Hindlimb muscle (tissue), 1 donor: ENCODE measurements around the gene KCNN3. TPM values are rescaled to one million over a fixed set of nuclear protein-coding genes. Genes with fewer than 3 reads are reported as not detected.

Experiments used
- DNase-seq: peaks from one replicate; pipeline ENCODE4 v3.0.0-alpha.2; 2013
- polyA plus RNA-seq: library from polyadenylated mRNA; unstranded; fragments of 120-200 nt; gene quantifications from one replicate; pipeline ENCODE4 v1.2.1, GENCODE V29; 2013; ENCODE audit not compliant: insufficient read length

Gene KCNN3
- polyA plus RNA-seq, 1 donor, result 11.8 TPM

DNA sequence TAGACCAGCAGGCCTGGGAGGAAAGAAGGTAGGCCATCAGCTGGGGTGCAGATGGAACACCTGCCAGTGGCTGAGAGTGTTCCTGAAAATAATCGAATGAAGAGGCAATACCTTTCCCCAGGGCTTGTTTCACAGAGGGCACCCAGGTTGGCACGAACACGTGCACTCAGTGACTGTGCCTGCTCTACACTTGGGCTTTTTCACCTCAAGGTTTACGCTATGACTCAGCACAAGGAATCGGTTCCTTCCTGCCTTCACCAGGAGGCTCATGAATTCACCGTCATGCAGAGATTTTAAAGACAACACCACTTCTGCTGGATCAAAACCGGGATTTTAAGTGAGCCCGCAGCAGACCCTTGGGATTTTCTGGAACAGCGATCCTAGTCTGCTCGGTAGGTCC, 143.6 kb downstream of the KCNN3 start:
- DNase-seq, result no peak

- DNase-seq, result no peak
These were observed 144.2 kb downstream of the KCNN3 start for GRCh38 chr1:154725865-154726264.

- no peak for DNase-seq
These were observed 149.5 kb downstream of the KCNN3 start for GRCh38 chr1:154720328-154721297.

DNA sequence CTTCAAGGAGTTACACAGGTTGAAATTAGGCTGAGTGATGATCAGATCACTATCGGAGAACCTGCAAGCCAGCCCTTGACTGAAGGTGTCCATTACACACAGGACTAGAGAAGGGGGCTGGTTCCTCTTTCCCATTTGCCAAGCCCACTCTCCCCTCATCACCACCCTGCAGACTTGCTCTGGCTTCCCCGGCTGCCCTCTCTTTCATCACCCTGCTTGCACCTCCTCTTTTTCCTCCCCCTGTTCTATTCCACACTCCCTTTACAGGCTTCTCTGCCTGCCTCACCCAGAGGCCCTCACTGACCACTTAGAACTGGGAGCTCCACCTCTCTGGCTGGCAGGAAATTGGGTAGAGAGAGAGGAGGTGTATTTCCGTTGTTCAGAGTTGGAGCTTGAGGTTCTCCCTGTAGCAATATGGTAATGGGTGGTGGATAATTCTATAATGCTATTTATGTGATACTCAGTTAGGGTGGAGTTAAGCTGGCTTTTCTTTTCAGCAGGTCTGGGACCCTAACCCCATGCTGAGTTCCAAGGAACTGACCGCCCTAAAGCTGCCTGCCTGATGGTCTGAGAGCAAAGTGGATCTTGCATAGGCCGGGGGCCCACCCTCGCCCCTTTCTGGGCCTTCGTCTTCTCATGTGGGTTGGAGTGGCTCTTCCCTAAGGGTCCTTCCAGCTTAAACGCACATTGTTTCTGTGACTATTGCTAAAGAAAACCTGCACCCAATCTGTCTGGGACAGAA, 150.3 kb downstream of the KCNN3 start:
- DNase-seq, result no peak

DNA sequence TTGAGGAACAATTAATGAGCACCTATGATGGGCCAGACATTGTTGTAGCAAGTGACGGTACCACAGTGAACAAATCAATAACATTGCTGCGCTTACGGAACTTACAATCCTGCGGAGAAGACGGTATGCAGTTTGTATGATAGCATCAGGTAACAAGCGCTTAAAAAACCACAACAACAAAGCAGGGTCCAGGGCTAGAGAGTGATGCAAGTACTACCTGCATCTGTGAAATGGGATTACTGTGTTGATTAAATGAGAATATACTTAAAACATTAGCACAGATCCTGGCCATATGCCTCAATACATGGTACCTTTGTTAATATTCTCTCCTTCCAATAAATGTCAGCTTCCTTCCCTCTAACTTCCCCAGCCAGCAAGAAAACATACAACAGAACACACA, 151.5 kb downstream of the KCNN3 start:
- no peak for DNase-seq

- no peak for DNase-seq
These were observed 152.6 kb downstream of the KCNN3 start for GRCh38 chr1:154717528-154717924.

- no peak for DNase-seq
These were observed 153.2 kb downstream of the KCNN3 start for GRCh38 chr1:154716614-154717527.

- no peak for DNase-seq
These were observed 154.1 kb downstream of the KCNN3 start for GRCh38 chr1:154716011-154716410.

- no peak for DNase-seq
These were observed 154.7 kb downstream of the KCNN3 start for GRCh38 chr1:154715385-154715784.

- DNase-seq, result no peak
These were observed 155.4 kb downstream of the KCNN3 start for GRCh38 chr1:154714638-154715037.

- DNase-seq, result no peak
These were observed 155.9 kb downstream of the KCNN3 start for GRCh38 chr1:154714052-154714623.

DNA sequence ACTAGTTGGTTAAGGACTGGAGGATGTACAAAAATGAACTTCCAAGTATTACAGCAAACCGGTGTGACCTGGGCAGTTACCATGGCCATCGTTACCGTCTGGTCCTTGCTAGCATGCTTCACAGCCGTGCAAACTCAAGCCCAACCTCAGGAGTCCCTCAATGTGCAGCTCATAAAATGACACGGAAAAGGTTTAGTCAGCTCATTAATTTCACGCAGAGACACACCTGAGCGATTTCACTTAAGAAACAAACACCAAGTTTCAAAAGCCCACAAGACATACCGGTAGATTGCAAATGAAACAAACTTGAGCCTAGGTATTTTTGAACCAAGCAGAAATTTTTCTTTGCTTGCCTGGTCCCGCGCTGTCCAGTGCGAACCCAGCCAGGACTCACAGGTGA, 157.1 kb downstream of the KCNN3 start:
- no peak for DNase-seq

- DNase-seq, result no peak
These were observed 157.8 kb downstream of the KCNN3 start for GRCh38 chr1:154712166-154712810.

DNA sequence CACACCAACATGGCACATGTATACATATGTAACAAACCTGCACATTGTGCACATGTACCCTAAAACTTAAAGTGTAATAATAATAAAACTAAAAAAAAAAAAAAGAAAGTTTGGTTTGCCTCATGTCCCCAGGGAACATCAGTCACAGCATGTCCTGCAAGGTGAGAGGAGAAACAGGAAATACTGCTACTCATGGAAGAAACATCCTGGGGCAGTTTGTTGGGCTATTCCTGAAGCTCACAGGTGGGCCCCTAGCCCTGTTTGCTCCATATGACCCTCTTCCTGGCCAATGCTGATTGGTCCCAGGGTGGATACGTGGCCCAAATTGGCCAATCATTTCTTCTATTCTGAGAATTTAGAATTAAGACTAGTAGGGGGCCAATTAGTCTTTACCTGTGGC, 158.7 kb downstream of the KCNN3 start:
- DNase-seq, result no peak

DNA sequence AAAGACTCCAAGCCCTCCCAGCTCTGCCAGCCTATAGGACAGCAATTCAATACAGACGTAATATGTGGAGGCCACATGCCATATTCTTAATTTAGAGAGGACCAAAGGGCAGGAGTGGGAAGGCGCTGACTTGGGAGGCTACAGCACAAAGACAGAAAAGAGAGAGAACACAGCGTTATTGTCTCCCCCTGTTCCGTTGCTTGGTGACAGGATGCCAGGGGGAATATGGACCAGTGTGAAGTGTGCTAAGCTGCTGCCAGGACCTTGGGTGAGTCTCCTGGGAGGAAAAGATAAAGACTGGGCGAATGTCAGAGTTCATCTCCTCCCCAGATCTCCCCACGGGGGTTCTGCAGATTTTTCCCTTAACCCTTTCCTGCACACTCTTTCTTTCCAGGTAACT, 160.0 kb downstream of the KCNN3 start:
- DNase-seq, result no peak

GRCh38 chr1:154707901-154708463, 162.1 kb downstream of the KCNN3 start:
- DNase-seq, result no peak

DNA sequence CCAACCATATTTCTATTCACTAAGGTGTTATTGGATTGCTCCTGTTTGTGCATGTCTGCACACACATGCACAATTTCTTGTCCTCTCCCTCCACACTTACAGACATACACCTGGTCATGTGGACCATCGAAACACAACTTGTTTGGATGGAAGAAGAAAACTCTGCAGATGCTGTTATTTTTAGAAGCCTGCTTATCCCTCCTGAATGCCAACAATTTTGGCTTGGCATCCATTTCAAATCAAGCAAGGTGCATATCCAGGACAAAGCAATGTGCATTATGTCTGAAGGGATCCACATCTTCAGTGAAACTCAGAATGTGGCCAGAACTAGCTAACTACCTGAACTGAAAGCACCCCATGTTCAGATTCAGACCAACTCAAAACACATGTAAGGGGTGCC, 163.2 kb downstream of the KCNN3 start:
- DNase-seq, result no peak

GRCh38 chr1:154705544-154705943, 164.5 kb downstream of the KCNN3 start:
- no peak for DNase-seq

DNA sequence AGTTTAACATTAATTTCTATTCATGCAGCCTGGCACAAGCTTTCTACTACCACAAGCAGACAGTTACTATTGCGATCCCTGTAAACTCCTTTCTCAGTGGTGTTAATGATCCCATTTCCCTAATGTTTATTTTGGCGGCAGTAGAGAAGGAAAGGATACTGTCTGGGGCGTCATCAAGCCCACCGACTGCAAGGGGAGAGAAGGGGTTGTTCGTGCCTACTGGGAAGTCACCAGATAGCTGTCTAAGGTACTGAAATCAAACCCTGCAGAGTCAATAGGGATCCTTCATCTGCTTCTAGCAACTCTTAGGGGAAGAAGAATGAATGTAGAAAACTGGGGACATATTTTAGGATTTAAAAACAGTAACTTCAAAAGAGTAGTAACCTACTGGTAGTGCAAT, 166.9 kb downstream of the KCNN3 start:
- DNase-seq, result no peak

DNA sequence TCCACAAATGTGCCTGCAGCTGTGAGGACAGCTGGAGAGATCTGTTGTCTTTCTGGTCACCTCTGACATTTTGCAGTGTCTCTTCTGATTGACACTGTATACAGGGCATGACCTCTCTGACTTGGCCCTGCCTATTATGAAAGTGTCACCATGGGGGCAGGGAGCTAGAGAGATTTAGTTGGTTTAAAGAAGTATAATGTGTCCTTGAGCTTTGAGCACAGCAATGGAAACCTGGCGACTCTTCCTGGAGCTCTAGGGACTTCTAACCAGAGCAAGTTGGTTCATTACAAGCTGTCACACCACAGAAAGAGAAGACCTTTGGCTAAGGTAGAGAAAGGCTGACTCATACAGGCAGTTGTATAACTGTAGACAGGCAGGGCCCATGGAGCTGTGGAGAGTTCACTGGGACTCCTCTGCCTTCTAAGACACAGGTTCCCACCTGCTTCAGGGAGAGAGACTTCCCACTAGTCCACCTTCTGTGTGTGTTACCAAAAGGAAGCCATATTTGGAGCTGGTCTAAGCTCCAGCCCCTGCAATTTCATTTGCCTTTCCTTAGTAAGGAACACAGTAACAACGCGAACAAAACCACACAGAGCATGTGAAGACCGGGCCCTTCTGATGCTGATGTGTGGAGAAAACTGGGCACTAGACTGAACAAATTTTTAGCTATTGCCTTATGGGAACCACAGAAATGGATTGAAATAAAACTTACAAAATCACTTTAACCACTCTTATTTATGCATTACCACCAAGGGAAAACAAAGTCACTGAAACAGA, 171.6 kb downstream of the KCNN3 start:
- DNase-seq, result no peak

DNA sequence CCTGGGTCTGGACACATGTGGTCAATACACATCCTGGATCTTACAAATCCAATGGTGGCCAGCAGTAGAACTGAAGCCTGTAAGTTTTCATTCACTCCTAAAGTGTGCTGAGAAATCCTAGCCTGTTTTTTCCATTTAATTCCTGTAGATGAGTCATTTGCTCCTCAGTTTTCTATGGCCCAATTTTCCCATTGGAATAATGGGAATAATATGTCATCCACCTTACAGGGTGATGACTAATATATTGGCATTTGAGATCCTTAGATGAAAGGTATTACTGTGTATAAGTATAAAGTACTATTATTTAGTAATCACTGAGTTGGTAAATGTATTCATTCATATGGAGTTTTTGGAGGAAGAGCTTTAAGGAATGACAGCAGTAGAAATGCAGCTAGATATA, 172.4 kb downstream of the KCNN3 start:
- no peak for DNase-seq
